Stimulated activated CD4-positive, alpha-beta T cell treated with anti-CD3 and anti-CD28 coated beads, Interleukin-12 subunit alpha, Interleukin-12 subunit beta, amount 100 ng/mL, for 24 hours (primary cell): Measurements from ENCODE around the gene FHIP1B.

Experiments used
- DNase-seq, 2 experiments: peaks; one replicate each; pipeline ENCODE4 v3.0.0-alpha.2; 2020; ENCODE audit warnings: low read depth in 2 of 2

Gene FHIP1B

DNA sequence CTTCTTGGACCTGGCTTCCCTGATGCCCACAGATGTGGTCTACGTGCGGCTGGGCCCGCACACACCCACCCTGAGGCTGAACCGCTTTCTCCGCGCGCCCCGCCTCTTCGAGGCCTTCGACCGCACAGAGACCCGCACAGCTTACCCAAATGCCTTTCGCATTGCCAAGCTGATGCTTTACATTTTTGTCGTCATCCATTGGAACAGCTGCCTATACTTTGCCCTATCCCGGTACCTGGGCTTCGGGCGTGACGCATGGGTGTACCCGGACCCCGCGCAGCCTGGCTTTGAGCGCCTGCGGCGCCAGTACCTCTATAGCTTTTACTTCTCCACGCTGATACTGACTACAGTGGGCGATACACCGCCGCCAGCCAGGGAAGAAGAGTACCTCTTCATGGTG, 5.7 kb upstream of the FHIP1B start:
- no peak for DNase-seq

DNA sequence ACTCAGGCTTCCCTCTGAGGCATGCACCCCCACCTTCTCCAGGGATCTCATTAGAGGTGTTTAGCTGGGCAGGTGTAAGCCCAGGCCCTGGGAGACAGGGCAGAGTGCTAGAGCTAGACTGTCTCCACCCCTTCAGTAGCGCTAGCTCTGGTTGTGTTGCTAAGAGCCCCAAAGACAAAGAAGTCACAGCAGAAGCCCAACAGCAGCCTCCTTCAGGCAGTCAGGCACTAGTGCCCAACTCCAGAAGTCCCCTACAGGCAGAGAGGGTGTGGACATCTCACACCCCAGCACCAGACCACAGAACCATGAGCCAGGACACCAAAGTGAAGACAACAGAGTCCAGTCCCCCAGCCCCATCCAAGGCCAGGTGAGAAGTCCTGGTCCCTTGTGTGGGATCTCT, 4.5 kb upstream of the FHIP1B start, which contains the start of gene CNGA4:
TSS of gene CNGA4 (plus strand) at position 188 of the 400 bp plus-strand sequence. CDS start at position 306, 118 bp downstream.
- no peak for DNase-seq

- DNase-seq = no peak
Measured at GRCh38 chr11:6237761-6238302, 3.4 kb upstream of the FHIP1B start.

GRCh38 chr11:6237266-6237665, 2.8 kb upstream of the FHIP1B start:
- no peak for DNase-seq

GRCh38 chr11:6233984-6234386, 451 bp downstream of the FHIP1B start:
- DNase-seq = no peak

DNA sequence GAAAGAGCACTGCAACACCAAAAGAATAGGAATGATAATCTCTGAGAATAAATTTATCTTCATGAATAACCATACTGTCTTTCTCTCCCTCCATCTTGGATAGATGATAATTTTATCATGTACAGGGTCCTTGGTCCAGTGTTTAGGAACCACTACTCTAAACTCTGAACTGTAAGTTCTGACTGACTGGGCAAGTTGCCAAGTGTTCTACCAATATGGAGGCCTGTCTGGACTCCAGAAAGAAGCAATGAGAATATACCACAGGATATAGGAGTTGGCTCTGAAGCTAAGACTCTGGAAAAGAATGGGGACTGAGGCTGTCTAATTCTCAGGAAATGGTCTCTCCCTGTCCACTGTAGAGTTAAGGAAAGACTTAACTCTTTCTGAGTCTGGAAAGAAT, 1.5 kb downstream of the FHIP1B start:
- no peak for DNase-seq

DNA sequence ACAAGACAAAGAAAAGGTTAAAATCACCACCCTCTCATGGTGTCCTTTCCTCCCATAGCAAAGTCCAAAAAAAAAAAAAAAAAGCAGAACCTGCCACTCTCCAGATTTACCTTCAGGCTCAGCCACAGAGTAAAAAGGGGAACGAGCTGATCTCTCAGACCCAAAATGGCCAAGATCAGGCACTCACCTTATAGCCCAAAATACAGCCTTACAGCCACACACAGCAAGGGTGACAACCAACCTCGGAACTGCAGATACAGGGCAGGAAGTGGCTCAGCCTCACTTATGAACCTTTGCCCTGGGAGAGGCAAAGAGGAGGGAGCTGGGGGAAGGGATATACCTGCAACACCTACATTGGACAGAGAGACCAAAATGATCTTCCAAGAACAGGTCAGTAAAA, 4.5 kb downstream of the FHIP1B start:
- no peak for DNase-seq

DNA sequence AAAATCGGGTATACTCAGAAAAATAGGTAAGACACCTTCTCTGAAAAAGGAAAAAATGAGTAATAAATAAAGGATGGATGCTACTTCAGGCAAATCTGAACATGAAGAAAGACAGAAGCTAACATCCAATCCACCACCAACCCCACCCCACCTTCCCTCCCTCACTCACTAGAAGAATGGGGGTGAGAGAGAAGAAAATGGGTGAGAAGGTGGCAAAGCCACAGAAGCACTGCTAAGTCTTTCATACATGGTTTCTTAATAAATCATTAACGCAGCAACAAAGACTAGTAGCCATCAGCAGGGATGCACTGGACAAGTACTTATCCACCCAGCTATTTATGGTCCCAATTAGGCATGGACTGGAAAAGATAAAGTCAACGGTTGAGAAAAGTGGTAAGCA, 5.9 kb downstream of the FHIP1B start:
- DNase-seq = no peak

DNA sequence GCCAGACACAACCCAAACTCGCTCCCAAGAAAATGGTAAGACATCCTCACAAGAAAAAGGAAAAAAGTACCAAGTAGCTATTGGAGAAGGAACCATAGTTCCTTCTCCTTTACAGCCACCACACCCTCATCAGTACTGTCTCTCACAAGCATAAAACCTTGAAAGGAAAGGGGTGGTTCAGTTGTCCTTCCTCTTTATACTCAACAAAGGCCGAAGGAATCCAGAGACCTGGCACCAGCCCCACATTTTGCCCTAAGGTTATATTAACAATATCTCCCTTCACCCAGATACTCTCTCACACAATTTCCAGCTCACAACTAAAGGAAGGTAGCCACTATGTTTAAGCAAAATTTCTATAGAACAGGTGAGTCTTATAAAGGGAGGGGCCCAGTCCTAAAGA, 8.5 kb downstream of the FHIP1B start:
- DNase-seq = no peak

DNA sequence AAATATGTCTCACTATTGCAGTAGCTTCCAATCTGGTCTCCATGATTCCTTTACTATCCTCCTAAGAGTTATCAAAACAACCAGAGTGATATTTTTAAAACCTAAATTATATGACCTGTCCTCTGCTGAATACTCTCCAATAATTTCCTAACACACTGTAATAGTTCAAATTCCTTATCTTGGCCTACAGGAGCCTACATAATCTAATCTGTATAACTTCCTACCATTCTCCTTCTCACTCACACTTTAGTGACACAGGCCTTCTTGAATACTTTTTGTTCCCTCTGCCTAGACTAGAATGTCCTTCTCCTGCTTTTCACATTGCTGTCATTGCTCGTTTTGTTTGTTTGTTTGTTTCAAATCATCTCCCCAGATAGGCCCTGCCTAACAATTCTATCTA, 9.4 kb downstream of the FHIP1B start:
- no peak for DNase-seq

GRCh38 chr11:6224421-6224820, 10.0 kb downstream of the FHIP1B start:
- DNase-seq = no peak

- DNase-seq = no peak
Measured at GRCh38 chr11:6223854-6224253, 10.6 kb downstream of the FHIP1B start.

DNA sequence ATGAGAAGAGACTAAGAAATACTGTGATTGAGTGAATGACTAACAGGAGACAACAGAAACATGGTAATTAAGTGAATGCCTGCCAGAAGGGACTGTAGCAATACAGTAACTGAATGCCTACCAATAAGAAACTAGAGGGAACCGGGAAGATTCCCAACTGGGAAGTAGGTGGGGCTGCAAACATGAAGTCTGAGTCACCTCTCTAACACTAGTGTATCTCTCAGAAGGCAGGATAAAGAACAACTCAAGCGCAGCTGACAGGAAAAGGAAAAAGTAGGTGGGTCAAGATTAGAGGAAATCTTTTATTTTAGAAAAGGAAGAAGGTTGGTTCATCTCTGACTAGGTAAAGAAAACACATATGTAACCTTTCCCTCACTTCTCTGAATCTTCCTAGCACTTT, 15.1 kb downstream of the FHIP1B start:
- no peak for DNase-seq

DNA sequence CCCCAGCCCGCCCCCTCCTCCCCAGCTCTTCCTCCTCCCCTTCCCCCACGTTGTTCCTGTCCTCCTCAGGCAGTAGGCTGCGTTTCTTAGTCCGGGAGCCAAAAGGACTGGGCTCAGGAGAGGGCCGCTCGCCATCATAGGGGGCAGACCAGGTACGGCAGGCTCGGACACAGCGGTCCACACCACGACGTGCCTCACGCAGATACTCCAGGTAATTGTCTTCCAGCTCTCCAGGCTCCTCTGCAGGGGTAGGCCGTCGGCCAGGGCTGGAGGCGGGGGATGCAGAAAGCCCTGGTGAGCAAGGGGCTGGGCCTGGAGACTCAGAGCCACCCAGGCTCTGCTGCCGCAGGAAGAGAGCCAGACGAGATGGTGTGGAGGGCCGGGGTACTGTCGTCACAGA, 16.7 kb downstream of the FHIP1B start:
- DNase-seq = no peak

GRCh38 chr11:6216501-6216900, 17.9 kb downstream of the FHIP1B start:
- no peak for DNase-seq

GRCh38 chr11:6214530-6214929, 19.9 kb downstream of the FHIP1B start:
- DNase-seq = no peak

GRCh38 chr11:6210274-6210955, 24.0 kb downstream of the FHIP1B start:
- DNase-seq = no peak

- DNase-seq = no peak
Measured at GRCh38 chr11:6209801-6210200, 24.6 kb downstream of the FHIP1B start.

DNA sequence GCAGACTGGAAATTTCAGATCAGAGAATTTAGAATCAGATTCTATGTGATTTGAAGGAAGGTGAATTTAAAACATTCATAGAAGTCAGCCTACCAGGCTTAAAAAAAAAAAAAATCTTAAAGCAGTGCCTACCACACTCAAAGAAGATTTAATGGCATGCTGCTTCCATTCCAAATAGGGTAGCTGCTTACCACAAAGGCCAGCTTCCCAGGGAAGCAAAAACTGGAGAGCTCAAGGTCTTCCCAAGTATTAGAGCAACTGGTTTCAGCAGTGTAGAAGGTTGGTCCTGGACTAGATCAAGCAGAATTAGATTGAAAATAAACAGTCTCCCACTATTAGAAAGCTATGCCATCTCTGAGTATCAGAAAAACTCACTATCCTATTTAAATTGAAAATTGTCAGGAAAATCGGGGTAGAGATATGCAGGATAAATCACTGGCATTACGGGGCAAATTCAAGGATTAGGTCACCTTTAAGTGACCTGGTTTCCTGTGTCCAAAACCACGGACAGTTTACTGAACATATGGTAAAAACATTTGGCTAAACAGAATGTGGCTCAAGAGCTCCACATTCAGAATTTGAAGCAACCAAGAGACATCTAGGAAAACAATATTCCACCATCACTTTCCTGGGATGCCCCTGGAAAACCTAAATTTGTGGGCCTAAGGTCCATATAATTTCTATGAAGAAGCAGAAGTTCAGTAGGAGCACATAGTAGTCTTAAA, 27.8 kb downstream of the FHIP1B start:
- DNase-seq = no peak

DNA sequence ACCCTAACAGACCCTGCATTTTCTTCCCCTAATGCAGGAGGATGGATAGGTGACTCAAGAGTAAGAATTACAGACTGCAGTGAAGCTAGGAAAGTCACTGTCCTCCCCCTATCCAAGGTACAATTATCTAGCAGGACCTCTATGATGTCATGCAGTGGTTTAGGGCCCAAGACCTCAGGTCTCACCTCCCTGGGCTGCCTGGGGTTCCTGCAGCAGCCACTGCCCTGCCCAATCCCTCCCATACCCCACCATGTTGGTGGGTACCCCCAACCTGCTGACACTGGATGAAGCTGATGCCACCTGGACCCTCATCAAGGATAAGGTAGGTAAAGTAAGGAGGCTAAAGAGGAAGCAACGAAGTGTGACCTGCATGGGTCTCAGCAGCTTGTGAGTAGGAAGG, 29.1 kb downstream of the FHIP1B start, which contains the start of gene C11orf42:
TSS of gene C11orf42 (plus strand) at position 192 of the 400 bp plus-strand sequence. CDS start at position 251, 59 bp downstream.
- no peak for DNase-seq

- no peak for DNase-seq
Measured at GRCh38 chr11:6204706-6205105, 29.7 kb downstream of the FHIP1B start.

DNA sequence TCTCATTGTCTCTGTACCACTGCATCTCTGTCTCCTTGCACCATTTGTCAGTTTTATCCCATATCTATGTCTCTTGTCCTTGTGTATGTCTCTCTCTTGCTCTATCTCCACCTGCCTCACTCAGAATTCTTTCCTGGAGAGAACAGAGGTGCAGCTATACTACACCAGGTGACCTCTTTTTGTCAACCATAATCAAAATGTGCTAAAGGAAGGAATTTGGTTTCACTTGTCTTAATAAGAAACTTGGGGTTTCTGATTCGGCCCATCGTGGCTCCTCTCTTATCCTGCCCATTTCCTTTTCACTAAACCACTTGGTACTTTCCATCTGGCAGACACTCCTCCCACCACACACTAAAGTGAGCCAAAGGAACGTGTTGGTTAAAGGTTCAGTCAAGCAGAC, 31.1 kb downstream of the FHIP1B start:
- no peak for DNase-seq

DNA sequence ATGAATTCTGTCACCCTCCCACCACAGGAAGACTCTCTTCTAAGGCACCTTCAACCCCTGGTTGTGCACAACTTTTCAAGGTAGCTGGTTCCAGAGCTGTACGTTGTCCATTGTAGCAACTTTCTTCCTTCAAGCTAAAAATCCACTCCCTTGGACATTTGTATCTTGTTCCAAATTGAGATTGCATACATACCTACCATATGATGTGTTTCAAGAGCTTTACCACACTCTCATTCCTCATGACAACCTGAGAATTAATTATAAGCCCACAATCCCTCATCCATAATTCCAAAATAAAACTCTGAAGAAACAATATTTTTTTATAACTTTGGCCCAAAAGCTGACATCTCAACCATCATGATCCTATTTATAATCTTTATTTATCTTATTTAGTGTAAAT, 32.4 kb downstream of the FHIP1B start:
- no peak for DNase-seq
